ENCODE results near the gene KCNJ3.

The KCNJ3 gene

GRCh38 chr2:154681741-154682140, 16.8 kb upstream of the KCNJ3 start:
- H3K9me3 ChIP-seq (ENCODE audit: control extremely low read depth in 1 of 5, control insufficient read depth in 4 of 5, insufficient read depth in 2 of 5, low read depth in 1 of 5, low read length in 4 of 5) = no peaks in the 10 kb centered on the region
- WGBS (ENCODE audit: insufficient coverage) = 100% methylated on average over 1 of the region's 2 CpGs
- peaks cover 0 to 1% (median 0%) of the 10 kb centered on the region in 5 experiments for H3K27me3 ChIP-seq (replicated peaks in 2 of 5; ENCODE audit: control insufficient read depth in 4 of 5, insufficient read depth in 5 of 5, low read length in 4 of 5)
- H3K36me3 ChIP-seq (ENCODE audit: control insufficient read depth in 4 of 4, insufficient read depth in 4 of 4, low read length in 3 of 4) = no peaks in the 10 kb centered on the region
- no peaks in the 10 kb centered on the region for H3K4me1 ChIP-seq (ENCODE audit: control extremely low read depth in 1 of 4, control insufficient read depth in 4 of 4, insufficient read depth in 4 of 4, low read length in 3 of 4)
- ChIA-PET CTCF (no interaction called here), POLR2A (no interaction called here)
- H3K27ac ChIP-seq (ENCODE audit: insufficient read depth in 1 of 2, low read depth in 1 of 2, low read length in 2 of 2, poor library complexity in 1 of 2, severe bottlenecking in 2 of 2) = no peak overlapping the region
- DNase-seq = no peak
- no peak overlapping the region for H3K4me3 ChIP-seq (ENCODE audit: control insufficient read depth in 1 of 7, extremely low read depth in 1 of 7, insufficient read depth in 4 of 7, low read depth in 2 of 7, low read length in 6 of 7)

DNA sequence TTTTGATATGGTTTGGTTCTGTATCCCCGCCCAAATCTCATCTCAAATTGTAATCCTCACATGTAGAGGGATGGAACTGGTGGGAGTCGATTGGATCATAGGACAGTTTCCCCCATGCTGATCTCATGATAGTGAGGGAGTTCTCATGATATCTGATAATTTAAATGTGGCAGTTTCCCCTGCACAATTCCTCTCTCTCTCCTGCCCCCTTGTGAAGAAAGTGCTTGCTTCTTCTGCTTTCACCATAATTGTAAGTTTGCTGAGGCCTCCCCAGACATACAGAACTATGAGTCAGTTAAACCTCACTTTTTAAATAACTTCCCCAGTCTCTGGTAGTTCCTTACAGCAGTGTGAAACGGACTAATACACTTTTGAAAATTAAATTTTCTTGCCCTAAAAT, 12.3 kb upstream of the KCNJ3 start:
- Histone ChIP-seq H3K4me1 (ENCODE audit: control extremely low read depth in 1 of 4, control insufficient read depth in 4 of 4, insufficient read depth in 4 of 4, low read length in 3 of 4) (no peaks in the 10 kb centered on the region), H3K9me3 (ENCODE audit: control extremely low read depth in 1 of 5, control insufficient read depth in 4 of 5, insufficient read depth in 2 of 5, low read depth in 1 of 5, low read length in 4 of 5) (no peaks in the 10 kb centered on the region), H3K36me3 (ENCODE audit: control insufficient read depth in 4 of 4, insufficient read depth in 4 of 4, low read length in 3 of 4) (no peaks in the 10 kb centered on the region), H3K4me3 (ENCODE audit: control insufficient read depth in 1 of 7, extremely low read depth in 1 of 7, insufficient read depth in 4 of 7, low read depth in 2 of 7, low read length in 6 of 7) (no peak overlapping the region), H3K27me3 (replicated peaks in 2 of 5; ENCODE audit: control insufficient read depth in 4 of 5, insufficient read depth in 5 of 5, low read length in 4 of 5) (peaks cover 0 to 1% (median 0%) of the 10 kb centered on the region in 5 experiments), H3K27ac (ENCODE audit: insufficient read depth in 1 of 2, low read depth in 1 of 2, low read length in 2 of 2, poor library complexity in 1 of 2, severe bottlenecking in 2 of 2) (no peak overlapping the region)
- POLR2A ChIA-PET = no interaction called here
- CTCF ChIA-PET = interaction anchor here (1.0 kb wide), 1 partner anchor 15 kb away, joined by 3 read pairs; no protein-coding TSS in a partner anchor
- peak in 2 of 3 donors; percentile 28 to 36 for DNase-seq
- WGBS (ENCODE audit: insufficient coverage) = no CpG with 5 or more reads among the region's 3 CpGs

DNA sequence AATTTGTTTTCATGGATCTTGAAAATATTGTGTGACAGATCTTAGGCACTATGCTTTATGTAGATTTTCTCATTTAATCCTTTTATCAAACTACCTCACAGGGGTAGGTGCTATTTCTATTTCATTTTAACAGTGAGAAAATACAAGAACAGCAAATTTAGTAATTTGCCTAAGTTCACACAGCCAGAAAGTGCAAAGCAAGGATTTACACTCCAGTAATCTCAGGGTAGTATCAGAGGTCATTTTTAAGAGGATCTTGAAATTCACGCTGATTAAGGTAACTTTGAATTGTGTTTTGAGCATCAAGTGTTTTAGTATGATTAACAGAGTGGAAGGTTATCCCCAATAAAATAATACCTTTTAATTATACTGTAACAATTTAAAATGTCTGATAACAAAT, 10.1 kb upstream of the KCNJ3 start:
- ChIA-PET CTCF (interaction anchor here (0.5 kb wide), 1 partner anchor 1833 kb away, joined by 4 read pairs; no protein-coding TSS in a partner anchor), POLR2A (no interaction called here)
- no peak overlapping the region for H3K4me3 ChIP-seq (ENCODE audit: control insufficient read depth in 1 of 7, extremely low read depth in 1 of 7, insufficient read depth in 4 of 7, low read depth in 2 of 7, low read length in 6 of 7)
- H3K27ac ChIP-seq (ENCODE audit: insufficient read depth in 1 of 2, low read depth in 1 of 2, low read length in 2 of 2, poor library complexity in 1 of 2, severe bottlenecking in 2 of 2) = no peak overlapping the region
- H3K27me3 ChIP-seq (replicated peaks in 2 of 5; ENCODE audit: control insufficient read depth in 4 of 5, insufficient read depth in 5 of 5, low read length in 4 of 5) = peaks cover 0 to 1% (median 0%) of the 10 kb centered on the region in 5 experiments
- DNase-seq = no peak
- no CpG with 5 or more reads among the region's 1 CpG for WGBS (ENCODE audit: insufficient coverage)
- no peaks in the 10 kb centered on the region for H3K36me3 ChIP-seq (ENCODE audit: control insufficient read depth in 4 of 4, insufficient read depth in 4 of 4, low read length in 3 of 4)
- no peaks in the 10 kb centered on the region for H3K9me3 ChIP-seq (ENCODE audit: control extremely low read depth in 1 of 5, control insufficient read depth in 4 of 5, insufficient read depth in 2 of 5, low read depth in 1 of 5, low read length in 4 of 5)
- no peaks in the 10 kb centered on the region for H3K4me1 ChIP-seq (ENCODE audit: control extremely low read depth in 1 of 4, control insufficient read depth in 4 of 4, insufficient read depth in 4 of 4, low read length in 3 of 4)

- ChIA-PET POLR2A (no interaction called here), CTCF (no interaction called here)
- Histone ChIP-seq H3K4me1 (ENCODE audit: control extremely low read depth in 1 of 4, control insufficient read depth in 4 of 4, insufficient read depth in 4 of 4, low read length in 3 of 4) (no peaks in the 10 kb centered on the region), H3K27ac (ENCODE audit: insufficient read depth in 1 of 2, low read depth in 1 of 2, low read length in 2 of 2, poor library complexity in 1 of 2, severe bottlenecking in 2 of 2) (no peak overlapping the region), H3K36me3 (ENCODE audit: control insufficient read depth in 4 of 4, insufficient read depth in 4 of 4, low read length in 3 of 4) (no peaks in the 10 kb centered on the region), H3K9me3 (ENCODE audit: control extremely low read depth in 1 of 5, control insufficient read depth in 4 of 5, insufficient read depth in 2 of 5, low read depth in 1 of 5, low read length in 4 of 5) (no peaks in the 10 kb centered on the region), H3K4me3 (ENCODE audit: control insufficient read depth in 1 of 7, extremely low read depth in 1 of 7, insufficient read depth in 4 of 7, low read depth in 2 of 7, low read length in 6 of 7) (no peak overlapping the region), H3K27me3 (replicated peaks in 2 of 5; ENCODE audit: control insufficient read depth in 4 of 5, insufficient read depth in 5 of 5, low read length in 4 of 5) (peaks cover 0 to 1% (median 0%) of the 10 kb centered on the region in 5 experiments)
- WGBS (ENCODE audit: insufficient coverage) = 86% methylated on average over 1 of the region's 1 CpG
- no peak for DNase-seq
Observed at GRCh38 chr2:154689158-154689557, 9.3 kb upstream of the KCNJ3 start.

DNA sequence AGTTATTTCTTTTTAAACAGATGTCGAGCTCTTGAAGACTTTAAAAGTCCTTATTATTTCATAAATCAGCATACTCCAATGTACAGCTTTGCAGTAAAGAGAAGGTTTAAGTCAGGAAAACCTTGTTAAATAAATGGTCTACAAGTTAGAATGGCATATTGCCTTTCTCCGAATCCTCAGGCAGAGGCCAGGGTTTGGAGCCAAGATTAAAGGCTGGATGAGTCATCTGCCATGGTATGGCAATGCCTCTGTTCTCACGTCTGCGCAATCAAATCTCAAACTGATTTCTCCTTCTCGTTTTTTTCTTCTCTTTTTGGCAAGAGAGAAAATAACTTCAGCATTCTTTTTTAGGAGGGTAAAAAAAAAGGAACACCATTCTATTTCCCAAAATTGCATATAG, 5.6 kb upstream of the KCNJ3 start:
- no peaks in the 10 kb centered on the region for H3K9me3 ChIP-seq (ENCODE audit: control extremely low read depth in 1 of 5, control insufficient read depth in 4 of 5, insufficient read depth in 2 of 5, low read depth in 1 of 5, low read length in 4 of 5)
- DNase-seq = no peak
- H3K27me3 ChIP-seq (replicated peaks in 2 of 5; ENCODE audit: control insufficient read depth in 4 of 5, insufficient read depth in 5 of 5, low read length in 4 of 5) = peaks cover 5 to 24% (median 15%) of the 10 kb centered on the region in 5 experiments
- WGBS (ENCODE audit: insufficient coverage) = 94% methylated on average over 4 of the region's 5 CpGs
- no peak overlapping the region for H3K4me3 ChIP-seq (ENCODE audit: control insufficient read depth in 1 of 7, extremely low read depth in 1 of 7, insufficient read depth in 4 of 7, low read depth in 2 of 7, low read length in 6 of 7)
- no peaks in the 10 kb centered on the region for H3K36me3 ChIP-seq (ENCODE audit: control insufficient read depth in 4 of 4, insufficient read depth in 4 of 4, low read length in 3 of 4)
- H3K4me1 ChIP-seq (ENCODE audit: control extremely low read depth in 1 of 4, control insufficient read depth in 4 of 4, insufficient read depth in 4 of 4, low read length in 3 of 4) = peaks cover 0 to 10% (median 8%) of the 10 kb centered on the region in 4 experiments
- ChIA-PET POLR2A (no interaction called here), CTCF (no interaction called here)
- H3K27ac ChIP-seq (ENCODE audit: insufficient read depth in 1 of 2, low read depth in 1 of 2, low read length in 2 of 2, poor library complexity in 1 of 2, severe bottlenecking in 2 of 2) = no peak overlapping the region

- Histone ChIP-seq H3K27me3 (replicated peaks in 2 of 5; ENCODE audit: control insufficient read depth in 4 of 5, insufficient read depth in 5 of 5, low read length in 4 of 5) (peaks cover 6 to 33% (median 18%) of the 10 kb centered on the region in 5 experiments), H3K36me3 (ENCODE audit: control insufficient read depth in 4 of 4, insufficient read depth in 4 of 4, low read length in 3 of 4) (no peaks in the 10 kb centered on the region), H3K27ac (ENCODE audit: insufficient read depth in 1 of 2, low read depth in 1 of 2, low read length in 2 of 2, poor library complexity in 1 of 2, severe bottlenecking in 2 of 2) (no peak overlapping the region), H3K4me1 (ENCODE audit: control extremely low read depth in 1 of 4, control insufficient read depth in 4 of 4, insufficient read depth in 4 of 4, low read length in 3 of 4) (peaks cover 0 to 18% (median 14%) of the 10 kb centered on the region in 4 experiments), H3K9me3 (ENCODE audit: control extremely low read depth in 1 of 5, control insufficient read depth in 4 of 5, insufficient read depth in 2 of 5, low read depth in 1 of 5, low read length in 4 of 5) (peaks cover 0 to under 1% (median 0%) of the 10 kb centered on the region in 5 experiments), H3K4me3 (ENCODE audit: control insufficient read depth in 1 of 7, extremely low read depth in 1 of 7, insufficient read depth in 4 of 7, low read depth in 2 of 7, low read length in 6 of 7) (no peak overlapping the region)
- DNase-seq = no peak
- POLR2A ChIA-PET = no interaction called here
- CTCF ChIA-PET = no interaction called here
- WGBS (ENCODE audit: insufficient coverage) = 100% methylated on average over 2 of the region's 3 CpGs
Observed at GRCh38 chr2:154693741-154694340, 4.7 kb upstream of the KCNJ3 start.

DNA sequence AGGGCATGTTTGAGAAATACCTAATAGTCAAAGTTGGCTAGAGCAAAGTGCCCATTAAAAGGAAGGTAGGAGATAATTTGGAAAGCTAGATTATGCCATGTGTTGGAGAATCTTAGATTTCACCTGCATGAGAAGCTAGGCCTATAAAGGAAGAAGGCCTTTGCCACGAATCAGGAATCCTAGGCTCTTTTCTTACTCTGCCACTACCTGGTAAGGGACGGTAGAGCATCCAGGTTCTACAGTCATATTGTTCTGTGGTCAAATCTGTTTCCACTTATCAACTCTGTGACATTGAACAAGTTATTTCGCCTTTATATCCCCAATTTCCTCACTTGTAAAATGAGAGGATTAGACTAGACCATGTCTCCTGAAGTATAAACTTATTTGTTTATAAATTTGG, 3.6 kb upstream of the KCNJ3 start:
- 88% methylated on average over 2 of the region's 3 CpGs for WGBS (ENCODE audit: insufficient coverage)
- no peak overlapping the region for H3K4me3 ChIP-seq (ENCODE audit: control insufficient read depth in 1 of 7, extremely low read depth in 1 of 7, insufficient read depth in 4 of 7, low read depth in 2 of 7, low read length in 6 of 7)
- peaks cover 0 to 26% (median 18%) of the 10 kb centered on the region in 4 experiments for H3K4me1 ChIP-seq (ENCODE audit: control extremely low read depth in 1 of 4, control insufficient read depth in 4 of 4, insufficient read depth in 4 of 4, low read length in 3 of 4)
- peaks cover 0 to 4% (median 2%) of the 10 kb centered on the region in 5 experiments for H3K9me3 ChIP-seq (ENCODE audit: control extremely low read depth in 1 of 5, control insufficient read depth in 4 of 5, insufficient read depth in 2 of 5, low read depth in 1 of 5, low read length in 4 of 5)
- POLR2A ChIA-PET = no interaction called here
- CTCF ChIA-PET = no interaction called here
- H3K36me3 ChIP-seq (ENCODE audit: control insufficient read depth in 4 of 4, insufficient read depth in 4 of 4, low read length in 3 of 4) = no peaks in the 10 kb centered on the region
- DNase-seq = no peak
- peaks cover 9 to 43% (median 28%) of the 10 kb centered on the region in 5 experiments for H3K27me3 ChIP-seq (replicated peaks in 2 of 5; ENCODE audit: control insufficient read depth in 4 of 5, insufficient read depth in 5 of 5, low read length in 4 of 5)
- no peak overlapping the region for H3K27ac ChIP-seq (ENCODE audit: insufficient read depth in 1 of 2, low read depth in 1 of 2, low read length in 2 of 2, poor library complexity in 1 of 2, severe bottlenecking in 2 of 2)

All from common myeloid progenitor, CD34-positive (primary cell).